GM18508 (cell line): ENCODE data around the gene RAB24.

Experiments
- ATAC-seq: cut with Tn5 transposase; IDR thresholded peaks from one replicate; pipeline ENCODE4 v1.9.1; 2021; ENCODE audit warnings: moderate number of reproducible peaks; ENCODE audit not compliant: insufficient read depth, unreplicated experiment

The RAB24 gene

DNA sequence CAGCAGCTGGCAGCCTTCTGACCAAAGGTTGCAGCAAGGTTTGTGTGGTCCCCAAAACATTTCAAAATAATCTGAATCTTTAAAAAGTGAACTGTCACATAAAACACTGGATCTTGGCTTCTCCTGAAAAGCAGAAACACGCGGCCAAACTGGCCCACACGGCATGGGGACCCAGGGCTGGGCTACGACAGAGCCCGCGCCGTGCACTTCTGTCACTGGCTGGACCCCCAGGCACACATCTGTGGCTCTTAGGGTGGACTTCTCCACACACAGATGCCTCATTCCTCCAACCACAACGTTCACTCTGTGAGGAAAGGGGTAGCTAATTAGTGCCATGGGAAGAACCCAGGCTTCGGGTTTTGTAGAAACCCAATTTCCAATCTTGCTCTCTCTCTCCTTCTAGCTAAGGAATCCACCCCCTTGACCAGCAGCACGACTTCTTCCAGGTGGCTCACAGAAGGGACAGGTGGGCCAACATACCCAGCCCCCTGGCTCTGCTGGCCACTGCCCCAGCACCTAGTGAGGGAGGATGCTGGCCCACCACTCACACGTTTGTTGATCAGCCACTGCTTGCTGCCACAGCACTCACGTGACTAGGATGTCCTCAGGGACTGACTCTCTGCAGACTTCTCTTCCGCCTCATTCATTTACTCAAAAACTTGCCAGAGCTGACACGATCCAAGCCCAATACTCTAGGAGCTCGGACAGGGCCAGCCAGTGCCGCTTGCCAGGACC, 30.1 kb upstream of the RAB24 start:
- ATAC-seq = no peak

DNA sequence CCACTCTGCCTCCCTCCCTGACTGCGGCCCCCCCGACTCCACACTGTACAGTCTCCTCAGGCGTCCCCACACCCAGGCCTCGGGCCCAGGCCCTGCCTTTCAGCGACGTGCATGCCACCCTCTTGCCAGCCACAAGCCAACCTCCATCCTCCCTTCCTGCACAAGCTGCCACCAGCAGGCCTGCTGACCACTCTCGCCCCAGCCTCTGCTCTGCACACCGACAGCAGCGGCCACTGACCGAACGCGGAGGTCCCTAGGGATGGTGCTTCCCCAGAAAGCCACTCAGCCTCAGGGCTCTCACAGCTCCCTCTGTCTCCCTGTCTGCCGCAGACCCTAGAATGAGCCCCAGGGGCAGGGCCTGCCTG, 29.4 kb upstream of the RAB24 start:
- ATAC-seq = no peak

DNA sequence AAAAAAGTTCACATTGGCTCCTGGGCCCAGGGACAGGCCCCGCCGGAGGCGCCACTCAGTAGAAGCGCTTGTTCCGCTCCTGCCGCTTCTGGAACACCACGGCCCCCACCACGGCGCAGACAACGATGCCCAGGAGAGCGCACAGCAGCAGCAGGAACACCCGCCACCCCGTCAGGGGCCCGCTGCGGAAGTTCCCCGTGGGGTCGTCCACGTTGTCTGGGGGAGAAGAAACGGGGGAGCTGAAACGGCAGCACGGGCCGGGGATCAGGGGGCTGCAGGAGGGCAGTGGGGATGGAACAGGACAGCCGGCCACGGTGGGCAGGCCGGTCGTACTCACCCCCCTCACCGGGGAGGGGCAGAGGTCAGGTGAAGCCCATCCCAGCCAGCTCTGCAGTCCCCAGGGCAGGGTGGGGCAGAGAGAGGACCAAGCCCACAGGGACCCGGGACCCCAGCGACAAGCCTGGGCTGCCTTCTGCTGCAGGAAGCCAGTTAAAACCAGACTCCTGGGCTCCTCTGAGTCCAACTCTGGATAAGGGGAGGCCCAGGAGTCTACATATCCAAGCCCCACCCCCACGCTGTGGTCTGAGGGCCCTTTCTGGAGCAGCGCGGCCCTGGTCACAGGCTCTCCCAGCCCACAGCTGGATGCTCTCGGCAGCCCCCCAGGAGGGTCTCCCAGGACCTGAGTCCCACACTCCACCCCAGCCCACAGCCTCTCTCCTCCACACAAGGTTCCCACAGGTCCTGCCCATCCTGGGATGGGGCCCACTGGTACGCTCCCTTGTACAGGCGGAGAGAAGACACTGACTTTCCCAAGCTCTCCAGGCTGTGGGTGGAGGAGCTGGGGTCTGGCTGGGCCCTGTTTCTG, 28.7 kb upstream of the RAB24 start:
- no peak for ATAC-seq

DNA sequence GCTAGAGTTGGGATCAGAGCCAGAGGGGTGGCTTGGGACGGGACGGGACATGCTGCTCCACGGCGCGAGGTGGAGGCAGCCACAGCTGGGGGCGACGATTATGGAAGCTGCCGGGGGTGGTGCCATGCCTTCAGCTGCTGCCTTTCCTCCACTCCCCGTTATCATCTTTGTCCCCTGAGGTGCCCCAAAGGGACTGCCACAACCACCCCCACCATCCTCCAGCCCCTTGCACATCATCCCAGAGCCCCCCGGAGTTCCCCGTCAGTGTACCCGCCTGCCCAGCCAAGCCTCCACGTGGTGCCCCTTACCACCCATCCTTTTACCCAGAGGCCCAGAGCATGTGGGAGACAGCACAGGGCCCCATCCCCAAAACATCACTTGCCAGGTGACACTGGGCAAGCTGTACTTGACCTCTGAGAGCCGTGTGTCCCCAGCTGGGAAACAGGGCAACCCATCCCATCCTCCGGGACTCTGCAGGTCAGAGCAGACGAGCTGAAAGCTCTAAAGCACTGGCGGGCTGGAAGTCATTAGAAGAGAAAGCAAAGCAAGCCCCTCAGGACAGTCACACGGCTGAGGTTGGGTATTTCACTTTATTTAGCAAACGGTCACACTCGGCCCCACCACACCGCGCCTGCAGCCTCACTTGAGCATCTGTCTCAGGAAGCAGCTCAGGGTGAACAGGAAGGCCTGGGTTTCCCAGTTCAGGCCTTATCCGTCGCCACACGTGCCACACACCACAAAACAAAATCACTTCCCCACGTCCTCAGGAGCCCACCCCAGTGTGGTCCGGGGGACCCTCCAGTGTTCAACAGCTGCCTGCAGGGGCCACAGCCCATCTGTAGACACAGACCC, 27.7 kb upstream of the RAB24 start:
- ATAC-seq = no peak

DNA sequence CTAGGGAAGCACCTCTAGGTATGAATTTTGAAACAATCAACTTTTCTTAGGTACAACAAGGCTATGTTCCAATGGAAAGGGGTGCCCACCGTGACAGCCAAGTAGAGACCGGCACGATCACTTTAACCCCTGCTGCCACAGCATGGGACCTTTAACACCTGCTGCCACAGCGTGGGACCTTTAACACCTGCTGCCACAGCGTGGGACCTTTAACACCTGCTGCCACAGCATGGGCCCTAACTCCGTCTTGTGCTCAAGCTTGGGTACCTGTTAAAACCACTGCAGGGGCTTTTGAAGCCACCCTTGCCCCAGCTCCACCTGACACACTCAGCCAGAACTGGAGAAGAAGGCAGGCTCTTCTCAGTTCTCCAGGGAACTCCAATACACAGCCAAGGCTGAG, 26.4 kb upstream of the RAB24 start:
- no peak for ATAC-seq

DNA sequence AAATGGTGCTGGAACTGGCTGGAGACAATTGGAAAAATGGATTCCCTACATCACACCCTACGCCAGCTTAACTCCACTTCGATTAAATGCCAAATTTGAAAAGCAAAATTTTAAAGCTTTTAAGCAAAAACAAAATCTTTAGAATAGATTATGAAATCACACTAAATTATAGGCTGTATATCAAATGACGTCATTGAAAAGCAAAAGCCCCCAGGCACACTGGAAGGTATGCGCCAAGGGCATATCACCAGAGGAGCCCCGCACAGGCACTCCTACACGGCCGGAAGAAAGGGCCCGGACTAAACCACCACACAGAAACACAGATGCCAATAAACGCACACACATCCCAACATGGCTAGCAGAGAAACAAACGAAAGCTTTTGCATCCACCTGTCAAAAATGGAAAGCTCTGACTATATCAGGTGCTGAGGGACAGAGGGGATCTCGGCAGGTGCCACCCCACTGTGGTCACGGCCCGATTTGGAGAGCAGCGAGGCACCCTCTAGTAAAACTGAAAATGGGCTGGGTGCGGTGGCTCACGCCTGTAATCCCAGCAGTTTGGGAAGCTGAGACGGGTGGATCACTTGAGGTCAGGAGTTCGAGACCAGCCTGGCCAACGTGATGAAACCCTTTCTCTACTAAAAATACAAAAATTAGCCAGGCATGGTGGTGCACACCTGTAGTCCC, 25.2 kb upstream of the RAB24 start:
- no peak for ATAC-seq

DNA sequence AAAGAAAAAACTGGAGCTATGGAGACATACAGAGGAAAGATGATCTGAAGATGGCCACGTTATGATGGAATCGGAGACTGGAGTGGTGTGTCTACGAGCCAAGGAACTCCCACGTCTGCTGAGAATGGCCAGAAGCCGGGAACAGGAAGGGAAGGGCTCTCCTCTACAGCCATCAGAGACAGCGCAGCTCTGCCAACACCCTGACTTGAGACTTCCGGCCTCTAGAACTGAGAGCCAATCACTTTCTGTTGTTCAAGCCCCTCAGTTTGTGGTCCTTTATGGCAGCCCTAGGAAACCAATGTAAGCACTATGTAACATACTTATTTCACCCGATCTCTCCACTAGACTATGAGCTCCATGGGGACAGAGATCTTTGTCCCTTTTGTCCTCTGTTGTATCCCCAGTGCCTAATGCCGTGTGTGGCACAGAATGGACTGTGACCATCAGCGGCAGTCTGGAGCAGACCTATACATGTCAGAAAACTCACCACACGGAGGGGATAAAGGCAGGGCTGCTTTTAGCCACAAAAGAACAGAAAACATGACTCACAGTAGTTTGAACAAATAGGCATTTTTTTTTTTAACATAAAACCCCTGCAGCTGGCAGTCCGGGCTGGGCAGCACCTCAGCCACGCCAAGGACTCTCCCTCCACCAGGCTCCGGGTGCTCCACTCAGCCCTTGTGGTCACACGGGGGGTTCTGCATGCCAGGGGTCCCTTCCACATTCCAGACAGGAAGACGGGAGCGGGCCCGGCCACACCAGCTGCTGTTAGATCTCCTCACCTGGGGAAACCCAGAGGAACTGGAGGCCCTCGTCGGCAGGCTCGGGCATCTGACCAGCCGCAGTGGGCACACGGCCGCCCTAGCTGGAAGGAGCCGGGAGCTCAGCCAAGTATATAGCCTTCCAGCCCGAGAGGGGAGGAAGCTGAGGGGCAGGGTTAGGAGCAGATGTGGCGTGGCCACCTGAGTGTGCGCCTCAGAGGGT, 24.3 kb upstream of the RAB24 start:
- no peak for ATAC-seq

DNA sequence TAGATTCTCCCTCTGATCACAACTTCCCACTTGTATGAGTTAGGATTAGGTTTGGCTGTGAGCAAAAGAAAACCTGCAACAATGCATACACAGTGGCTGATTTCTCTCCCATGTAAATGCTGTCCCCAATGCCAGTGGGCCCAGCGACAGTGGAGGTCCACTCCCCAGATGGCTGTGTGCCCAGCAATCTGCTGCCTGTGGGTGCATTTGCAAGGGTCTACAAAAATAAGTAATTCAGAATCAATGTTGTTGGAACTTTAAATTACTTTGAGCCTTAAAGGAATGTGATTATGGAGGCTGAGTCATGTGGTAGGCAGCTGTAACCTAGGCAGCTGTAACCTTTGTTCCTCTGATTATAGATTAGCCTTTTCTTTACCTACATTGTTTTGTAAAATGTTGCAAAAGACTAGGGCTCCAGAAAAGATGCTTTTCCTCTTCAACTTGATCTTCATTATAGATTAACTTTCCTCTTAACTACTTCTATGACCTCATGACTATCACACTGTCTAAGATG, 22.4 kb upstream of the RAB24 start:
- no peak for ATAC-seq

DNA sequence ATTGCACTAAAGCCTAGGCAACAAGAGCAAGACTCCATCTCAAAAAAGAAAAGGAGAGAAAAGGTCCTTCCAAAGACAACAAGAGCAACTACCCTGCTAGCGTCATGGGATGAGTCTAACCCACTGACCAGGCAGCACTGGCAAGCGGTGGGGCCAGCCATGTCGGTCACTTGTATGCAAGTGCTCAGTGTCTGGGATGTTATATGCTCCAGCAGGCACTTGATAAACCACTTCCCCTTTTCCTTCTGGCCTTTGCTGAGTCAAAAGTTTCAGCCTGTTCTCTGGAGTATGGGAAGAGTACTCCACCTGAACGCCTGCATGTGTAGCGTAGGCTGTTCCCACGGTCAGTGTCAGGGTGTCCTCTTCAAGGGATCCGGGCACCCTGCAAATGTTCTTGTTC, 17.4 kb upstream of the RAB24 start:
- no peak for ATAC-seq

DNA sequence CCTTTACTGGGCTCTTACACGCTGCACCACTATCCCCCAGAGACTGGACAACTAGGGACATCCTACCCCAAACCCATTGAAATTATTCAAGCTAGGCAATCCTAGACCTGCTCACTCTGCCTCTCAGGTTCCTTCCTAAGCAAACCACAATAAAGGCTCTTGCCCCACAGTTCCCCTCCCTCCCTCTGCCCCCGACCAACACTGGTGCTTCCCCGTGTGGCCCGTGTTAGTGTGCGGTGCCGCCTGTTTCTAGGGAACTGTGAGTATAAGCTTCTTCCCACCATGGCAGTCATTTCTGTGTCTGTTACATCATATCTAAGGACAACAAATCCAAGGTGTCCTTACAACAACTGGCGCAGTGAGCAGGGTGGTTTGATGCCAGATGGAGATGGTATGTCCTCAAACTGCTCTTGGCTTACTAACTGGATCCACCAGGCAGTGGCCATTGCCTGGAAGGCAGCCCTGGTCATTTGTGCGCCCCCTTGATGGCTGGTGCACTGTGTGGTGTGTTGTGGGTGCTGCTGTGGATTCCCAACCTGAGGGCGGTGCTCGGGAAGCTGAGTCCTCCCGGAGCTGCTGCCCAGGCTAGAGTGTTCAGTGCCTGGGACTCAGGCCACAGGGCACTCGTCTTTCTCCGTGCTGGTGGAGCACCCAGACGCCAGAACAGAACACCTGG, 16.5 kb upstream of the RAB24 start:
- no peak for ATAC-seq

DNA sequence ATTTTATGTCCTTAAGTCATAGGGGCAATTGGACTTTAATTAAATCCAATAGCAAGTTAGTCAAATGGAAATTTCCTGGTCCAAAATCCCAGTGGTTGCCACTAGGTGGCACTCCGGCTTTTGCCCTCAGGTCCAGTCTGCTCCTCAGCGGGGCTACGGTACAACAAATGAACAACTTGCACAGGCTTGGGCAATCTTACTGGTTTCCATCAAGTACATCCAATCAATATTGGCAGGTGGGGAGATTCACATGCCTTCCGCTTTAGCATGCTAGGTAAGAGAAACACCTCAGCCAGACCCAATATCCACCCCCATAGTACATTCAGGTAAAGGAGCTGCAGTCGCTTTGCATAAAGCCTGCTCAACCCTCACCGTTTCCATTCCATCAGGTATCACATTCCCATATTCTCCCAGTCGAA, 14.4 kb upstream of the RAB24 start:
- no peak for ATAC-seq

DNA sequence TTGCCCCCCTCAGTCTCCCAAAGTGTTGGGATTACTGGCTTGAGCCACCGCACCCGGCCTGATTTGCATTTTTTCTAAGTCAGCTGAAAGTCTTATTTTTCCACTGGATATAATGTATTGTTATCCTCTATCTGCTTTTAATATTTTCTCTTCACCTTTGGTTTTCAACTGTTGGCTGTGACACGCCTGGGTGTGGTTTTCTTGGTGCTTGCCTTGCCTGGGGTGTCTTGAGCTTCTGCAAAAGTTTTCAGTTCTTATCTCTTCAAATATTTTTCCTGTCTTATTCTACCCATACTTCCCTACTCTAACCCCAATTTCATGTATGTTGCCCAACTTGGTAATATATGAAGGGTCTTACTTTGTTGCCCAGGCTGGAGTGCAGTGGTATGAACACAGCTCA, 12.5 kb upstream of the RAB24 start:
- no peak for ATAC-seq

DNA sequence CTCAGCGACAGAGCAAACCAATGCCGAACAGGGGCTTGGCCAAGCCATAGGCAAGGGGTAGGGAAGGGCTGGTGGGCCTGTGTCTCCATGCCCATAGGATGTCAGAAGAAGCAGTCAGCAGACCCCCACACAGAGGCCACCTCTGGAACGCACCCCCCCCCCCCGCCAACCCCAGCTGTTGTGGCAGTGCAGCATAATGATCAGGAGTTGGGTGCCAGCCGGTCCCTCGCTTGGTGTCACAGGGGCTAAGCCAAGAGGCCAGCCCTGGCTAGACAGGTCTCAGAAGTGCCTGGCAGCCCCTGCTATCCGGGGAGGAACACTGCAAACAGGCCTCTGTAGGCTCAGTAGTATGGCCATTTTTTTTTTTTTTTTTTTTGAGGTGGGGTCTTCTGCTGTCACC, 11.9 kb upstream of the RAB24 start:
- ATAC-seq = no peak

DNA sequence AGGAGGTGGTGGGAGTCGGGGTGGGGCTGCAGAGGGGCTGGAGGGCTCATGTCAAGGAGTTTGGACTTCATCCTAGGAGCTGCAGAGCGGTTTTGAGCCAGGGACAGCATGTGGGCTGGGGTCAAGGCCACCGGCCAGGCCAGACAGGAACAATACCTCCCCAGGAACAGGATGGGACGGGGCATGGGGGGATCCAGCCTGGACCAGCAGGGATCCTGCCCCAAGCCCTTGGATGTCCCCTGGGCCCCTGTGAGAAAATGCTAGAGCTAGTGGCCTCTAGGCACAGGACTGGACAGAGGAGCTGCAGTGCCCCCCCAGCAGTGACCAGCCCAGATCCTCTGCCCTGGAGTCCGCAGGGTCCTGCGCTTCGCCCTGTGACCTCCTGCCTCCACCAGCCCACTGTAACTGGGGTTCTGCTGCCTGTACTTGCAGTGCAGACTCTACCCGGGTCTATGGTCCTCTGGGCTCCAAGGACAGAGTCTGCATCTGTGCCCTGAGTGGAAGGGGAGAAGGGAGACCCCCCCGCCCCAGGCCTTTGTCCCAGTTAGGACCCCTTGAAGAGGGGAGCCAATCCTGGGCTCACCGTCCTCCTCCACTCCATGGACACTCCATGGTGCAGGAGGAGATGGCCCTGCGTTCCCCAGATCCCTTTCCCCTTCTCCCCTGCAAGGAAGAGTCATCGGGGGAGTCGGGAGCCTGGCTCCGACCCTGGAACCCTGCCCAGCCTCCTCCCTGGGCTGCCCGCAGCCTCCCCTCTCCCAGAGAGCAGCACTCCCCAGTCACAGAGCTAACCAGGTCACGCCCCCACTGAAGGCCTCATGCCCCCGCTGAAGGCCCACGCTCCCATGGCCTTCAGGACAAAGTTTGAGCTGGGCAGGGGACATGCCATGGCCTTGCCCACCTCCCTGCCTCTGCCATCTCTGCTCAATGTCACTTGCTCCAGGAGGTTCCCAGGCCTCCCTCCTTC, 11.1 kb upstream of the RAB24 start:
- ATAC-seq = no peak

DNA sequence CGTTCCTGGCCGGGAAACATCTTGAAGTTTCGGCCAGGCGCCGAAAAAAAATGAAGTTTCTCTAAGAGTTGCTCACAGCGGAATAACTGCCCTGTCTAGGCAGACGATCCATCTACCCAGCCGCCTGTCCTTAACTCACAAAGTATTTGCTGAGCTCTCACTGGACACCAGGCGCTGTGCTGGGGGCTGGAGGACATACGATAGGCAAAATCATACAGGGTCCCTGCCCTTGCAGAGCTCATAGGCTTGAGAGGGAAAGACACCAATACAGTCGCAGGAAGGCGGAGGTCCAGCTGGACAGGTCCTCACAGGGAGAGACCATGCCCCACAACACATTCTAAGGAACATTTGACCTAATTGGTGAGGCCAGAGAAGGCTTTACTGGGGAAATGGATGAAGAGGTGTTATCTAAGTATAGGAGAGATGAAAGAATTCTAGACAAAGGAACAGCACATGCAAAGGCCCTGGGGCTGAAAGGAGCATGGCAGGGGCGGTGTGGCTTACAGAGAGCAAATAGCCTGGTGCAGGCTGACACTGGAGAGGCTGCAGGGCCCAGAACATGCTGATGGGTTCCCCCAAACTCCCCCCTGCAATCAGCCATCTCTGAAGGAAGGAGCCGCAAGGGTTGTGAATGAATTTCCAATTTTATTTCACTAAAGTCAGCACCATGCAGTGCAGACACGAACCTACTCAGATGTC, 10.2 kb upstream of the RAB24 start:
- no peak for ATAC-seq

DNA sequence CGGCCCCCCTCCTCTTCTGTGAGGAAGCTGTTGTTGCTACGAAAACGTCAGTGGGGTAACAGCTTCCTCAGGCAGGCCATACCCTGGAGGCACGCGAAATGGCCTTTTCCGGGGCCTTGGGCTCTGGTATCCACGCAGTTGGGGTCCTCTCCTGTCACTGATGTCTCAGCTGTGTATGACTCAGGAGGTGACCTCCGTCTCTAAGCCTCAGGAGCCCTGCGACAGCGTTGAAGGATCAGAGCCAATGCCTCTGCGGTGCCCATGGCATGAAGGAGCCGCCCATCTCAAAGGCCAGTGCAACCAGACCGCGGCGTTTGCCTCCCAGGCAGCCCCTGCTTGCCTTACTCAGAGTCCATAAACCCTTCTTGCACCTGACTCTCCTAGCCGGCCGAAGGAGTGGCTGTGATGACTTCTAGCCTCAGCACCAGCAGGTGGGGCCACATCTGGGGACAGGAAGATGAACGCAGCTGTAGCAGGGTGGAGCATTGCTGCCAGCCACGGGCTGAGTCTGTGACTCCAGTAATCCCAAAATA, 9.2 kb upstream of the RAB24 start:
- no peak for ATAC-seq
